Chondrocyte (in vitro differentiated cells): ENCODE measurements around the gene TMEM63B. TPM values are rescaled to one million over a fixed set of nuclear protein-coding genes. Genes with fewer than 3 reads are reported as not detected.

Experiments used
- DNase-seq: peaks from one replicate; pipeline ENCODE4 v3.0.0; 2021; ENCODE audit warnings: mixed read lengths, low spot score
- H3K27ac Mint-ChIP-seq: one replicate; pipeline ENCODE4 v1.8.0; 2021; ENCODE audit warnings: mild to moderate bottlenecking, moderate library complexity, mixed read lengths; ENCODE audit not compliant: unreplicated experiment
- H3K27me3 Mint-ChIP-seq: 2 replicates; pipeline ENCODE4 v1.8.0; 2021; ENCODE audit warnings: low read depth, mixed read lengths
- H3K36me3 Mint-ChIP-seq: 2 replicates; pipeline ENCODE4 v1.8.0; 2021; ENCODE audit warnings: low read depth, mixed read lengths
- H3K4me1 Mint-ChIP-seq: 2 replicates; pipeline ENCODE4 v1.8.0; 2021; ENCODE audit warnings: low read depth, mild to moderate bottlenecking, mixed read lengths
- H3K4me3 Mint-ChIP-seq: one replicate; pipeline ENCODE4 v1.8.0; 2021; ENCODE audit warnings: mild to moderate bottlenecking, moderate library complexity, mixed read lengths; ENCODE audit not compliant: unreplicated experiment
- H3K9me3 Mint-ChIP-seq: 2 replicates; pipeline ENCODE4 v1.8.0; 2021; ENCODE audit warnings: low read depth, mixed read lengths
- CTCF ChIP-seq: fragments of 200-600 bp; sonication (generic); IDR thresholded peaks from 2 replicates; pipeline ENCODE4 v1.5.0; 2021; ENCODE audit warnings: antibody characterized with exemption, mild to moderate bottlenecking, moderate library complexity
- total RNA-seq: library from RNA; stranded (reverse); gene quantifications from 3 replicates; pipeline ENCODE4 v1.2.1, GENCODE V29; 2021

TMEM63B gene
- total RNA-seq, 1 donor from 2014 or later: 40.7 TPM

DNA sequence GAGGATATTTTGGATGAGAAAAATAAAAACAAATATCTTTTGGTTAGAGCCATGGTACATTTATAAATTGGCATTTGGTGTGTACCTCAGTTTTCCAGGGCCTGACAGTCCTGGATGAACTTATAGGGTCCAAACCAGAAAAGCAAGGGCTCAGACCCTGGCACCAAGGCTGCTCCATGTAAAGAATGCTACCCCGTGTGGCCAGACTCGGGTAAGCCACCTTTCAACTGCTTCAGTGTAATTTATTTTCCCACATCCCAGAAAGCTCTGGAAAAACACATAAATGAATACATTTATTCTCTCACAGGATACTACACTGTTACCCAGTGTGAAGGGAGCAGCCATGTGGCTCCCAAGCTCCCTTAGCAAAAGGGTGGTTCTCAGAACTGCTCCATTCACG lies 13.9 kb upstream of the TMEM63B start:
- no peaks in the 10 kb centered on the region for H3K9me3 Mint-ChIP-seq
- no peak overlapping the region for H3K4me3 Mint-ChIP-seq
- peaks cover 27% of the 10 kb centered on the region for H3K36me3 Mint-ChIP-seq
- no peak for DNase-seq
- H3K27me3 Mint-ChIP-seq: no peaks in the 10 kb centered on the region
- no peak overlapping the region for H3K27ac Mint-ChIP-seq
- peaks cover 33% of the 10 kb centered on the region for H3K4me1 Mint-ChIP-seq
- peak; percentile 41 for TF ChIP-seq CTCF

- H3K36me3 Mint-ChIP-seq: peaks cover 23% of the 10 kb centered on the region
- TF ChIP-seq CTCF: no peak
- no peaks in the 10 kb centered on the region for H3K9me3 Mint-ChIP-seq
- H3K27ac Mint-ChIP-seq: peak overlapping the region; percentile 96
- H3K4me1 Mint-ChIP-seq: peaks cover 48% of the 10 kb centered on the region
- H3K27me3 Mint-ChIP-seq: no peaks in the 10 kb centered on the region
- no peak overlapping the region for H3K4me3 Mint-ChIP-seq
- no peak for DNase-seq
Measured at GRCh38 chr6:44115866-44116265, 11.5 kb upstream of the TMEM63B start.

DNA sequence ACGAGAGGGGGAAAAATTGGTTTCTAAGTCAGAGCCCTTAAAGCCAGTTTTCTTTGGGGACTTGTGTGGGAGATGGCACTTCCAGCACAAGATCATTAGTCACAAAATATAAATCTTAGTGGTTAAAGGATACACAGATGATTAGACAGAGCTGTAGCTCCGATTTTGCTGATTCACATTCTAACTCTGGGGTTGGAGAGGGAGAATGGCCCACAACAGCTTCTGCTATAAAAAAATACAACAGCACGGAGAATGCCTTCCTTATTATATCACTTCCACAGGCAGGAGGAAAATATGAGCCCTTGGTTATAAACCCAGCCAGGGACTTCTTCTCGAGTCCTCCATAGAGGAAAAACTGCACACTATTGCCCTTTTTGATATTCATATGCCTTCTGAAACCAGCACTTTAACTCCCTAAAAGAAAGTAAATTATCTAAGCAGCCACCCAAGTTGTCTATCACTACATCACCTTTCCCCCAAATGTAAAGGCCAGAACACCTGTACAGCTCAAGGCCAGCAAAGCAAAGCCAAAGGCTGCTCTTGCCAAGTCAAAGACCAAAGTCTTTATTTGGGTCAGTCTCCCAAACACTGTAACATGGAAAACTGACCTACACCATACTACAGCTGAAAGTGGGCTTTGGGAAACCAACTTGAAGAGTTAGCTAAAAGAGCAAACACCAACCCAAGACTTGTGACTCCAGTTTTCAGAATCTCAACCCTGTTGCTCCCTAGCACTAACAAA lies 10.5 kb upstream of the TMEM63B start:
- no peak for DNase-seq
- H3K27me3 Mint-ChIP-seq: no peaks in the 10 kb centered on the region
- H3K4me3 Mint-ChIP-seq: no peak overlapping the region
- peaks cover 56% of the 10 kb centered on the region for H3K4me1 Mint-ChIP-seq
- H3K9me3 Mint-ChIP-seq: no peaks in the 10 kb centered on the region
- TF ChIP-seq CTCF: no peak
- peak overlapping the region; percentile 96 for H3K27ac Mint-ChIP-seq
- H3K36me3 Mint-ChIP-seq: peaks cover 15% of the 10 kb centered on the region

DNA sequence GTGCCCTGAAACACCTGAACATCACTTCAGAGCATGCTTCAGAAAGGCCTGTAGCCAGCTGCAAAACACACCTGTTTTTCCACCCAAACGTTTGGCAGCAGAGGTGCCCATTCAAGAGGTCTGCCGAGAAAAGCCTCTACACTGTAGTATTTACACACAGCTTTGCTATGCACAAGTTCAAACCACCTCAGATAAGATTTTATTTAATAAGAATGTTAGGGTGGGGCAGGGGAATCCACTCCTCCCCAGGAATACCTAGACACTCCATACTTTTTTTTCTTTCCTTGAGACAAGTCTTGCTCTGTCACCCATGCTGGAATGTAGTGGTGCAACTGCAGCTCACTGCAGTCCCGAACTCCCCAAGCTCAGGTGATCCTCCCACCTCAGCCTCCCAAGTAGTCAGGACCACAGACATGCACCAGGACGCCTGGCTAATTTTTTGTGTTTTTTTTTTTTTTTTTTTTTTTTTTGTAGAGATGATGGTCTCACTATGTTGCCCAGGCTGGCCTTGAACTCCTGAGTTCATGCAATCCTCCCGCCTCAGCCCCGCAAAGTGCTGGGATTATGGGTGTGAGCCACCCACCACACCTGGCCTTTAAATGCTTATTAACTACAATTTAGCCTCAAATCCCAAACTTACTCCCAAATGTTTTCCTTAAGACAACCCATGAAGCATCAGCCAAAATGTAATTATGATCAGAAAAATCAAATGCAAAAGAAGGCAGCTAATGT lies 9.8 kb upstream of the TMEM63B start:
- Mint-ChIP-seq H3K27ac (peak overlapping the region; percentile 96), H3K9me3 (no peaks in the 10 kb centered on the region), H3K36me3 (peaks cover 9% of the 10 kb centered on the region), H3K4me3 (no peak overlapping the region), H3K4me1 (peaks cover 59% of the 10 kb centered on the region), H3K27me3 (no peaks in the 10 kb centered on the region)
- no peak for TF ChIP-seq CTCF
- DNase-seq: no peak

DNA sequence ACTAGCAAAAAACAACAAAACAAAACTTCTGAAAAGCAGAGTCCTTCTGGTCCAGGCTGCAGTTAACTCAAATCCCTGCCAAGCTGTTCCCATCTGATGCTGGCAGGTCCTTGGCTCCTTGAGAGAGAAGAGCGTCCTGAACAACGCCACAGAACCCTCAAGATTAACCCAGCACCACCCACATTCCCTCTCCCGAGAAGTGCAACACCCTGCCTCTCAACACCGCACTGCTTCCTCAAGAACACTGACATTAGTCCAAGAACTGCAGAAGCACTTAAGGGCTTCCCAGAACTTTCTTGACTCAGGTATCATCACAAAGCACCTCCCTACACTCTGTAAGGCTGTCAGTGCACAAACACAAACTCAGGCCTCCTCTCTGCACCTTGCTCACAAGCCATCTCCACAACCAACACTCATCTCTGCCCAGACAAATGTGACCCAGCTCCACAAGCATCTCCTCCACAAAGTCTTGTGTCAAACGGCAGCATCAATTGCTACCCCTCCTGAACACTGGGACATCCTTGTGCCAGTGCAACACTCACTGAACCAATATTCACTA lies 7.6 kb upstream of the TMEM63B start:
- peaks cover 4% of the 10 kb centered on the region for H3K36me3 Mint-ChIP-seq
- peak overlapping the region; percentile 43 for H3K27ac Mint-ChIP-seq
- peaks cover 80% of the 10 kb centered on the region for H3K4me1 Mint-ChIP-seq
- H3K27me3 Mint-ChIP-seq: no peaks in the 10 kb centered on the region
- H3K4me3 Mint-ChIP-seq: no peak overlapping the region
- H3K9me3 Mint-ChIP-seq: no peaks in the 10 kb centered on the region
- DNase-seq: no peak
- TF ChIP-seq CTCF: no peak
